ENCODE measurements around the gene EIF3I.

DNA sequence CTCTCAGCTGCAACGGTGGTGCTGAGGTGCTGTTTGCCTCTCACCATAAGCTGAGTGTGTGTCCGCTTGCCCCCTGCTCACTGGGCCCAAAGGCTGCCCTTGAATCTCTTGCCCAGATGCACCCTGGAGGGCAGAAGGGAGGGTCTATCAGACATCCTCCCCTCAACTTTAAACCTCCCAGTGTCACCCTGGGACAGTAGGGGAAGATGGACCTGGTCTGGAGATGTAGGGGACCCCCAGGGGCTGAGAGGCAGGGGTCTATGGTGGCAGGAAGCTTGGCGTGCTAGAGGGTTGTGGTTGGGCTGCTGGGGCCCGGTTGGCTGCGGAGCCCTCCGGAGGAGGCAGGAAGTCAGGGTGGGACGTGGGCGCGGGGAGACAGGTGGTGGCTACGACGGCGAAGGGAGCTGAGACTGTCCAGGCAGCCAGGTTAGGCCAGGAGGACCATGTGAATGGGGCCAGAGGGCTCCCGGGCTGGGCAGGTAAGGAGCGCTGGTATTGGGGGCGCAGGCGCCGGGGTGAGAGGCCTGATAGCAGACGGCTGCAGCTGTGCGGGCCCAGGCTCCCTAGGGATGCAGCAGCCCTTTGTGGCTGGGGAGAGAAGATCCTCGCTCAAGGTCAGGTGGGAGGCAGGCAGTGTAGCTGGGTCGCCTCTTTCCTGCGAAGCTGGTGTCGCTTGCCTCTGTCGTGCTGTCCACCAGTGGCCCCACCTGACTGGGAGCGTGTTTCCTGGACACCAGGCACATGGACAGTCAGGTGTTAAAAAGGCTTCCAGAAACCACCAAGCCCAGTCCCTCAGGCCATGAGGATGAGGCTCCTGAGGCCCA, 28.9 kb downstream of the EIF3I start, which contains the start of gene LCK:
- no peak for TF ChIP-seq CTBP1 (IDR thresholded peaks at IDR 0.05; ENCODE audit: borderline replicate concordance)
- TF ChIP-seq, protein P1, sequence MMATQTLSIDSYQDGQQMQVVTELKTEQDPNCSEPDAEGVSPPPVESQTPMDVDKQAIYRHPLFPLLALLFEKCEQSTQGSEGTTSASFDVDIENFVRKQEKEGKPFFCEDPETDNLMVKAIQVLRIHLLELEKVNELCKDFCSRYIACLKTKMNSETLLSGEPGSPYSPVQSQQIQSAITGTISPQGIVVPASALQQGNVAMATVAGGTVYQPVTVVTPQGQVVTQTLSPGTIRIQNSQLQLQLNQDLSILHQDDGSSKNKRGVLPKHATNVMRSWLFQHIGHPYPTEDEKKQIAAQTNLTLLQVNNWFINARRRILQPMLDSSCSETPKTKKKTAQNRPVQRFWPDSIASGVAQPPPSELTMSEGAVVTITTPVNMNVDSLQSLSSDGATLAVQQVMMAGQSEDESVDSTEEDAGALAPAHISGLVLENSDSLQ (IDR thresholded peaks at IDR 0.05), result no peak
- TF ChIP-seq FOXA1 (IDR thresholded peaks at IDR 0.05), result no peak
- TF ChIP-seq BHLHE40 (IDR thresholded peaks at IDR 0.05; ENCODE audit: borderline replicate concordance), result no peak
- no peak for TF ChIP-seq SP1 (IDR thresholded peaks at IDR 0.05)
- TF ChIP-seq SUZ12 (IDR thresholded peaks at IDR 0.05), result no peak
- TF ChIP-seq NFRKB (IDR thresholded peaks at IDR 0.05), result no peak
- TF ChIP-seq ARNT (IDR thresholded peaks at IDR 0.05), result no peak
- TF ChIP-seq FOXM1 (IDR thresholded peaks at IDR 0.05; ENCODE audit: borderline replicate concordance), result no peak
- no peak for TF ChIP-seq FOXK2 (IDR thresholded peaks at IDR 0.05)
- no peak for TF ChIP-seq ZNF384 (IDR thresholded peaks at IDR 0.05)
- TF ChIP-seq ELF4 (IDR thresholded peaks at IDR 0.05), result no peak
- no peak for TF ChIP-seq LEF1 (IDR thresholded peaks at IDR 0.05; ENCODE audit: borderline replicate concordance)
